Measurements from ENCODE around the gene HERC2. TPM values are rescaled to one million over a fixed set of nuclear protein-coding genes. Genes with fewer than 3 reads are reported as not detected.

Gene HERC2
- total and polyA plus RNA-seq, 7 donors = 11.1 to 85.6 (median 42.5) TPM

DNA sequence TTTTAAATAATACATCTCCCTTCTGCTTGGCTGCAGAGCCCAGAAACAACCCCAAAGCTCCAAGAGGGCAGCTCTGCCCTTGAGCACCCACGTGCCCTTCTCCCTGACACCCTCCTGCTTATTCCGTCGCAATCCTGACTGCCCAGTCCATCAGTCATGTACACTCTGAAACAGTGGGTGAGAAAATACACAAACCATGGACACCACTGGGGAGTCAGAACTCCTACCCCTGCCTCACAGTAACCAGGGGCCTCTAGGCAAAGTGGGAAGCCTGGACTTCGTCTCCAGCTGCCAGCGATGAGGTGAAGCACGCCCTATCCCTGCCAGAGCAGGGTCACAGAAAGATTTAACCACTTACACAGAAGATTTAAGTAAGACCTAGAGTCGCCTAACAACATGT, 40.1 kb downstream of the HERC2 start:
- no peak overlapping the region for H3K4me3 ChIP-seq
- 93 to 98% methylated on average over 7 of the region's 7 CpGs for WGBS, 2 donors

DNA sequence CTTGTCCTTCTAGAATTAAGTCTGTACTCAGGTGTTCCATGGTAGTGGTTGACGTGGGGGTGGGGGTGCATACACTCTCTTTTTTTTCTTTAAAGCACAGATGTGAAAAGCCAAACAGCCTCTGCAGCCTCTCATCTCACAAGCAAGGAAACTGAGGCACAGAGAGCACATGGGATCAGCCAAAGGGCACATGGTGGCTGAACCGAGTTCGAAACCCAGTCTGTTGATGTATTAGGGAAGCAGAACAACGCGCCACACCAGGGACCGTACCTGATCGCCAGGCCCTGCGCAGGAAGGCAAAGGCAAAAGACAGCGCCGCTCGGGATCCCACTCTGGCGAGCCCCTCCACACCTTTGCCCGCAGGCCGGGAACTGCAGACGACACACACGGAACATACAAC, 47.3 kb downstream of the HERC2 start:
- intact Hi-C loops (cut with DNase I) = no loop called here
- peaks cover 0 to 68% (median 34%) of the 10 kb centered on the region in 4 donors for H3K36me3 ChIP-seq
- no peak overlapping the region for H3K27ac ChIP-seq
- TF ChIP-seq EP300 (IDR thresholded peaks at IDR 0.05) (no peak), POLR2A (IDR thresholded peaks at IDR 0.05) (no peak), POLR2AphosphoS5 (IDR thresholded peaks at IDR 0.05) (no peak)
- TF ChIP-seq, protein P1, sequence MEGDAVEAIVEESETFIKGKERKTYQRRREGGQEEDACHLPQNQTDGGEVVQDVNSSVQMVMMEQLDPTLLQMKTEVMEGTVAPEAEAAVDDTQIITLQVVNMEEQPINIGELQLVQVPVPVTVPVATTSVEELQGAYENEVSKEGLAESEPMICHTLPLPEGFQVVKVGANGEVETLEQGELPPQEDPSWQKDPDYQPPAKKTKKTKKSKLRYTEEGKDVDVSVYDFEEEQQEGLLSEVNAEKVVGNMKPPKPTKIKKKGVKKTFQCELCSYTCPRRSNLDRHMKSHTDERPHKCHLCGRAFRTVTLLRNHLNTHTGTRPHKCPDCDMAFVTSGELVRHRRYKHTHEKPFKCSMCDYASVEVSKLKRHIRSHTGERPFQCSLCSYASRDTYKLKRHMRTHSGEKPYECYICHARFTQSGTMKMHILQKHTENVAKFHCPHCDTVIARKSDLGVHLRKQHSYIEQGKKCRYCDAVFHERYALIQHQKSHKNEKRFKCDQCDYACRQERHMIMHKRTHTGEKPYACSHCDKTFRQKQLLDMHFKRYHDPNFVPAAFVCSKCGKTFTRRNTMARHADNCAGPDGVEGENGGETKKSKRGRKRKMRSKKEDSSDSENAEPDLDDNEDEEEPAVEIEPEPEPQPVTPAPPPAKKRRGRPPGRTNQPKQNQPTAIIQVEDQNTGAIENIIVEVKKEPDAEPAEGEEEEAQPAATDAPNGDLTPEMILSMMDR (IDR thresholded peaks at IDR 0.05) = no peak
- H3K27me3 ChIP-seq = no peaks in the 10 kb centered on the region
- no peaks in the 10 kb centered on the region for H3K9me3 ChIP-seq
- H3K4me1 ChIP-seq = no peaks in the 10 kb centered on the region
- DNase-seq = no peak
- WGBS, 2 donors = 97% methylated on average over 16 of the region's 16 CpGs
- no peak overlapping the region for H3K4me3 ChIP-seq

More for the DNA sequence above, 40.1 kb downstream of the HERC2 start:
- TF ChIP-seq POLR2AphosphoS5 (IDR thresholded peaks at IDR 0.05) = peak in 1 of 4 donors; percentile 16
- TF ChIP-seq EP300 (IDR thresholded peaks at IDR 0.05) = no peak
- Histone ChIP-seq H3K36me3 (peaks cover 0 to 15% (median 9%) of the 10 kb centered on the region in 4 donors), H3K27me3 (no peaks in the 10 kb centered on the region), H3K4me1 (peaks cover 0 to 23% (median 12%) of the 10 kb centered on the region in 4 donors), H3K27ac (peak overlapping the region in 3 of 4 donors; percentile 1 to 51 (median 14)), H3K9me3 (no peaks in the 10 kb centered on the region)
- intact Hi-C loops (cut with DNase I) = no loop called here
- DNase-seq = no peak

DNA sequence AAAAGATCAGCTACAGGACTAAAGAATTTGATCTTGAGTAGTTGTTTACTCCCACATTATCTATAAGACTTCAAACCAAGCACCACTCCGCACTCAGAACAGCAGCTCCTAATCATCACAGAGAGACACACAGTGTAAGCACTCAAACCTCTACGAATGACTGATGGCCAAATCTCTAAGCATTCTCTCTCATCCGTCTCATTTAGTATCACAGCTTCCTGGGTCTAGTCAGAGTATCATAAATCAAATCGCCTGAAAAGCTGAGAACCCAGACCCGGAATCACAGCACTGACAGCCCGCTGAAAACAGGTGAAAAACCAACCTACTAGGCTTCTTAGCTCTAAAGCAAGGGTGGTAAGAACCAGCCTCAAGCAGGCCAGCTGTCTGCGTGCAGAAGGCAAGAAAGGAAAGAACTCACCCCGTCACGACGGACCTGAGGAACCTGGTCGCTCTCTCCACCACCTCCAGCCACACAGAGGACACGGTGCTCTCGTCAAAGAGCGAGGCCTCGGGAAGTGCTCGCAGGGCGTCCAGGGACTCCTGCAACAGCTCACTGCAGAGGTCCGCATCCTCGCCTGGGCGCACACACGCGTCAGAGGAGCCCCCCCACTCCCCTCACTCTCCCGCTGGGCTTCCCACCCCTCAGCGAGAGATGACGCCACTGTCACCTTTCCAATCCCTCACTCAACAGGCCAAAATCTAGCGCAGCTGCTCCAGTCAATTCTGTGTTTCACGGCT, 47.9 kb downstream of the HERC2 start:
- DNase-seq = no peak
- no peak for TF ChIP-seq POLR2AphosphoS5 (IDR thresholded peaks at IDR 0.05)
- TF ChIP-seq POLR2A (IDR thresholded peaks at IDR 0.05) = no peak
- TF ChIP-seq, protein P1 (IDR thresholded peaks at IDR 0.05) = no peak
- TF ChIP-seq EP300 (IDR thresholded peaks at IDR 0.05) = no peak
- H3K4me3 ChIP-seq = no peak overlapping the region
- intact Hi-C loops (cut with DNase I) = no loop called here
- no peaks in the 10 kb centered on the region for H3K4me1 ChIP-seq
- H3K36me3 ChIP-seq = peaks cover 1 to 69% (median 33%) of the 10 kb centered on the region in 4 donors
- no peaks in the 10 kb centered on the region for H3K9me3 ChIP-seq
- WGBS, 2 donors = 94 to 95% methylated on average over 27 of the region's 27 CpGs
- no peak overlapping the region for H3K27ac ChIP-seq
- H3K27me3 ChIP-seq = no peaks in the 10 kb centered on the region

DNA sequence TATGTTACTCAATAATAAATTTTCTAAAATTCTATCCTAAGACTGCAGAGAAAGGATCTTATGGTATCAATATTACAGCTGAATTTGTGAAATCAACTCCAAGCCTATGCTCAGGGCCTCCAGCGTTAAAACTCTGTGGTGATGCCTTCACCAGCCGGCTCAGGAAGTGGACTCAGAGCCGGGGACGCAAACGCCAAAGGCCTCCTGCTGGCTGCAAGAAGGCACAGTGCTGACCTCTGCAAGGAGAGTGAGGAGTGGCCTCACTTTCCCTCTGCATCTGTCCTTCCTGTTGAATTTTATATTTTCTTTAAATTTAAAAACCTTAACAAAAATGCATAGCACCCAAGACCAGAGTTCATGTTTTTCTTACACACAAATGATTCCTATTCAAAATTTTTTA, 48.5 kb downstream of the HERC2 start:
- H3K27ac ChIP-seq = no peak overlapping the region
- H3K36me3 ChIP-seq = peaks cover 6 to 75% (median 36%) of the 10 kb centered on the region in 4 donors
- 79 to 80% methylated on average over 5 of the region's 5 CpGs for WGBS, 2 donors

DNA sequence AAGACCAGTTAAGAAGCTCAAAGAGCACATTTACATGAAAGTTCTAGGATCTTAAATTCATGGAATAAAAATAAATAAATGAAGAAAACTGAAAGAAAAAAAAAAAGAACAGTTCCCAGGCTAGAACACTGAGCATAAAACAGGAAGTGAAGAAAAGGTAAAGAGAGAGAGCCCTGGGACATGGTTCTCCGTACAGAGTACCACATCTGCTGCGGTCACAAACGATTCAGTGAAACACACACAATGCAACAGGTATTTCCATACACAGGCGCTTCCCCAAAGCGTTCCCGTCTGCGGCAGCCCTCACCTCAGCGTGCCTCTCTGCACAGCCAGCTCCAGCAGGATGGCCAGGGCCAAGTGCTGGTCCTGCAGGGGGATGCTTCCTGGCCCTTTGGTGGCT, 49.4 kb downstream of the HERC2 start:
- 91 to 96% methylated on average over 8 of the region's 8 CpGs for WGBS, 2 donors
- peaks cover 0 to 5% (median 0%) of the 10 kb centered on the region in 4 donors for H3K4me1 ChIP-seq
- H3K9me3 ChIP-seq = no peaks in the 10 kb centered on the region
- peaks cover 14 to 84% (median 43%) of the 10 kb centered on the region in 4 donors for H3K36me3 ChIP-seq
- no peak overlapping the region for H3K27ac ChIP-seq
- no peak for DNase-seq
- TF ChIP-seq EP300 (IDR thresholded peaks at IDR 0.05) (no peak), POLR2AphosphoS5 (IDR thresholded peaks at IDR 0.05) (no peak), POLR2A (IDR thresholded peaks at IDR 0.05) (no peak)
- TF ChIP-seq, protein P1 (IDR thresholded peaks at IDR 0.05) = no peak
- intact Hi-C loops (cut with DNase I) = no loop called here
- H3K4me3 ChIP-seq = no peak overlapping the region
- H3K27me3 ChIP-seq = no peaks in the 10 kb centered on the region

More for the DNA sequence above, 48.5 kb downstream of the HERC2 start:
- Histone ChIP-seq H3K4me1 (no peaks in the 10 kb centered on the region), H3K27me3 (no peaks in the 10 kb centered on the region), H3K4me3 (no peak overlapping the region), H3K9me3 (no peaks in the 10 kb centered on the region)
- intact Hi-C loops (cut with DNase I) = no loop called here
- TF ChIP-seq EP300 (IDR thresholded peaks at IDR 0.05) (no peak), POLR2A (IDR thresholded peaks at IDR 0.05) (no peak), POLR2AphosphoS5 (IDR thresholded peaks at IDR 0.05) (no peak)
- TF ChIP-seq, protein P1 (IDR thresholded peaks at IDR 0.05) = no peak
- no peak for DNase-seq

Measured in sigmoid colon (tissue), 7 donors.